COR-L47 (cell line): ENCODE results near the gene FERMT1.
"Not testable (repeated sequence)": the region's sequence is repeated elsewhere in the genome, so short reads cannot be mapped to it uniquely, and the experiment has no call there.

Source experiments
- DNase-seq: peaks from one replicate; lab custom pipeline; 2025; lab: John Stamatoyannopoulos, UW

FERMT1 gene

DNA sequence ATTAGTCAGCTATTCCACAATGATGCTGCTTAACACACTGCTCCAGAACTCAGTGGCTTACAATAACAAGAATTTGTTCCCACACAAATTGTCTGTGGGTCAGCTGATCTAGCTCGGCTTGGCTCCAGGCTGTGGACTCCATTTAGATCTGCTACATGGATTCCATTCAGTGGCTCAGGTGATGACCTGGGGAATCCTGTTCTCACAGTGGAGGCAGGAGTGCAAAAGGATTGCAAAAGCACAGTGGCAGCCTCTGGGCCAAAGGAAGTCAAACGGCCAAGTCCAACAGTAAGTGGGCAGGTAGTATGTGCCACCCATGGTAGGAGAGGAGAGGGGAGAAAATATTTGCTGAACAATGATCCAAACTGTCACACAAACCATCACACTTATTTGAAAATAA, 53.2 kb downstream of the FERMT1 start:
- no peak for DNase-seq

DNA sequence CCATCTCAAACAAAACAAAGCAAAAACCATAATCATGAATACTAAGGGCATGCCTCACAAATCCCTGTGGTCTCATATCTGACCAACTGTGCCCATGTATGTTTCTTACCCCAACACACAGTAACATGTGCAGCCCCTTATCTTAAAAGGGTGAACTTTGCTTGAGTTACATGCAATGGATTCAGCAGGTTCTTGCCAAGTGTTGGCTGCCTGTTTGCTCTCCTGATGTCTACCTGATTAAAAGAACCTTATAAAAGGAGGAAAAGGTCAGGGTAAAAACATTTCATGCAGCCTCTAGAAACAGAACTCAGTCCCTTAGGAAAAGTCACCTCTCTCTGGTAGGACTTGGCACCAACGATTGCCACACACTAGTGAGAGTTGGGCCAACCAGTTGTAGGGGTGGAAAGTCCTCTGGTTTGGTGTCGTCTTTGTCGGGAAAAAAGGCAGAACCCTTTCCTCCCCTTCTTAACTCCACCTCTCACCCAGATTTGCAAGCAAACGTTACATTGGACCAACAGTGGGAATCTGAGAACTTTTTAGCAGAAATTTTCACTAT, 55.0 kb downstream of the FERMT1 start:
- DNase-seq: no peak

DNA sequence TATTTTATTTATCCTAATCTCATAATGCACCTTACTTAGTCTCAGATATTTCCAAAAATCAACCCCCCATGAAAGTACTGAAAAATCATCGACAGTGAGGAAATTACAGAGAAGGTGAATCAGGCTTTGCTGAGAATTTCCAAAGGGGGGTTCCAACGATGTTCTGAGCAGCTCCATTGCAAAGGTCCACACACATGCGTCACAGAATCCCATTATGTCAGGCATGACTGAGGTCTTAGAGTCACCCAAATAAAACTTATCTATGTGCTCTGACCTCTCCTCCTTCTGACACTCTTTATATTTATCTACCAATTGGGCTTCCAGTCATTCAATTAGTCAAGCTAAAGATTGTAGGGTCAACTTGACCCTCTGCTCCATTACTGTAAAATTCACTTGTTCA, 56.2 kb downstream of the FERMT1 start:
- DNase-seq: no peak

DNA sequence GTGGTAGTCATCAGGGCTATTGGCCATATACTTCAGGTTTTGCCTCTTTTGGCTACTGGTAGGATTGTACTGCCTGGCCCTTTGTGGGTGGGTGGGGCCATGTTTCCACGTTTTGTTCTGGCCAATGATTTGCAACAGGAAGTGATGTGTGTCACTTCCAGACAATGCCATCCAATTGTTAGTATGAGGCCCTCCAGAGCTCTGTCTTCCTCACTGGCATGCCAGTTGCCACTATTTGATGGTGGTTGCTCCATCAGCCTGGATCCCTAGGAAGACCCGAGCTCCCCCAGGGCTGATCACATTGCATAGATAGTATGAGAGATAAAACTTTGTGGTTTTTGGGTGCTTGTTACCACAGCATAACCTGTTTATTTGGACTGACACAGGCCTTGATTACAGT, 61.3 kb downstream of the FERMT1 start:
- no peak for DNase-seq

DNA sequence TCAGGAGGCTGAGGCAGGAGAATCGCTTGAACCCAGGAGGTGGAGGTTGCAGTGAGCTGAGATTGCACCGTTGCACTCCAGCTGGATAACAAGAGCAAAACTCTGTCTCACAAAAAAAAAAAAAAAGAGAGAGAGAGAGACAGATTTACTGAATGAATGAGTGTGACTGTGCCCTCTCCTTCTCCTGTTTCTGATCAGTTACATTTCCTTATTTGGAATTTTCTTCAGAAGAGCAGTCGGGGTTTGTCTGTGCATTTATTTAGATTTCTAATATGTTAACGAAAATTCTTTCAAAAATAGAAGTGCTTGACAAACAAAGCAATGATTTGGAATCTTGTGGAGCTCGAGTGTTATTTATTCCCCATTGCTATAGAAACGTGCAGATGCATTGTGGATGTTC, 62.6 kb downstream of the FERMT1 start:
- DNase-seq: no peak

DNA sequence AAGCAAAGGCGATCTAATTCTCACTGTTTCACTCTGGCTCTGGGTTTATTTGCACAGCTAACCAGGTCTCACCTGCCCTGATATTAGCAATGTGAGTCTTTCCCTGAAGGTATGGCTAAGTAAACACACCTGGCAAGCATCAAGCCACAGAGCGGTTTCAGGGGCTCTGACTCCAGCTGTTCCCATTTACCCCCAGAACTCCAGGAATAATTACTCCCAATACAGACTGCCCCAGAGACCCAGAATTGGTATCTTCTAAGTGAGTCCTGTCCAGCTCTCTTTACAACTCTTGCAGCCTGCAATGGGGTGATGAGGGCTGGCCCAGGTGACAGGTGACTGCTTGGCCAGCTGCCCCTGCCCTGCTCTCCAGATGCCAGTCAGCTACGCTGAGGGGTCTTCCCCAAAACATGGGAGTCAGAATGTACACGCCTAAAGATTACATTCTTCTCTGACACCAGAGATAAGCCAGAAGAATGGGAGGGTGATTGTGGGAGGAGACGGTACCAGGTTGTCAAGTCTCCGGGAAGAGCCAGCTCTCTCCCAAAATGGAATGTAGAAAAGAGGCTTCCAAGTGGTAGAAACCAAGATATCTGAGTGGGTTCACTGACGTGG, 64.0 kb downstream of the FERMT1 start:
- peak; percentile 73 for DNase-seq

DNA sequence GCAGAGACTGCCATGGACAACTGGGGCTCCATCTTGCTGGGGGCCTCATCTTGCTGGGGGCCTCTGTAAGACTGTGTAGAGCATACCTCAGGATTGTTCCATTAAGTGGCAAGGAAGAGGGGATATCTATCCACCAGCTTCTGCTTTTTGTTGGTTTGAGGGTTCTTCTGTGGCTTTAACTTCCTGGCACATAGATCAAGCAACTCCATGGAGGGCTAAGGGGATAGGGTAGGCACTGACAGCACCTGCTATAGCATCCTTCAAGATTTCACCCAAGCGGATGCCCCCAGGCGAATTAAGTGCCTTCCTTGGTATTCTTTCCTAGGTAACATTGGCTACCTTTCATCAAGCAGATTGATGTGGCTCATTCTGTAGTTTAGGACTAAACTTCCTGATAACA, 65.1 kb downstream of the FERMT1 start:
- DNase-seq: no peak

DNA sequence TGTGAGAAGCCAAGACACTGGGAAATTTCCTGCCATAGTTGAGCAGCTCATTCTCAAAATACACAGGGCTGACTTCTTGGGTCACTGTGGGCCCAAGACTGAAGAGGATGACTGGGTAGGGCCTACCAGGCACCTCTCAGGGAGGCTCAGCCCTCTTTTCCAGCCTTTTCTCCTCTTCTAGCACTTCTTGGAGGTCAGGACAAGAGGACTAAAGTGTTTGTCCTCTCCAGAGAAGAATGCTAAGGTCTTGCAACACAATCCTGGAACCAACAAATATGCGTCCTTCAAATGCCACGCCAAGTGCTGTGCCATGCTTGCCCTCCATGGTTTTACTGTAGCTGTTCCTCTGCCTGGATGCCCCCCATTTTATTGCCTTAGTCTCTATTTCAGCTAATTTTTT, 65.7 kb downstream of the FERMT1 start:
- DNase-seq: no peak

DNA sequence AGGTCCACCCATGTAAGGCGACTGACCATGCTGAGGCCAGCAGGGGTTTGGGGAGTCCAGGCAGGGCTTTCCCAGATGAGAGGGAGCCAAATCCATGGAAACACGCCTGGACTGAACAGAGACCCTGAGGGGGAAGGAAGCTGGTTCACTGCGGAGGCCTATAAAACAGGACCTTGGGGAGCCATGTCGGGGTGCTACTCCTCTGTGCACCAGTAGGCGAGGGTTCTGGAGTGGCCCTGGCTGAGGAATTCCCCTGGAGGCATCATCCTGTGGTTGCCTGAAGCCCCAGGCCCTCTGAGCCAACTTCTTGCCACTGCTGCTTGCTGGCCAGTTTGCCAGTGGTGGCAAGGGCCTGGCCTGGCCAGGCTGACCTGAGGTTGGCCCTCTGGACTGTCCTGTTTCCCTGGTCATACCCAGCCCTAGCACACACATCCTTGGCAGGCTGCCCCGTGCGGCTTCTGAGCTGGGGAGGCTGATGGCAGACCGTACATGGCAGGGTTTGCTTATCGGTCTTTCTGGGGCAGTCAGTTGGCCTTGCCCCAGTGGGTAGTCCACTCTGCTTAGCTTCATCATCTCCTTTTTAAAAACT, 66.8 kb downstream of the FERMT1 start:
- no peak for DNase-seq

DNA sequence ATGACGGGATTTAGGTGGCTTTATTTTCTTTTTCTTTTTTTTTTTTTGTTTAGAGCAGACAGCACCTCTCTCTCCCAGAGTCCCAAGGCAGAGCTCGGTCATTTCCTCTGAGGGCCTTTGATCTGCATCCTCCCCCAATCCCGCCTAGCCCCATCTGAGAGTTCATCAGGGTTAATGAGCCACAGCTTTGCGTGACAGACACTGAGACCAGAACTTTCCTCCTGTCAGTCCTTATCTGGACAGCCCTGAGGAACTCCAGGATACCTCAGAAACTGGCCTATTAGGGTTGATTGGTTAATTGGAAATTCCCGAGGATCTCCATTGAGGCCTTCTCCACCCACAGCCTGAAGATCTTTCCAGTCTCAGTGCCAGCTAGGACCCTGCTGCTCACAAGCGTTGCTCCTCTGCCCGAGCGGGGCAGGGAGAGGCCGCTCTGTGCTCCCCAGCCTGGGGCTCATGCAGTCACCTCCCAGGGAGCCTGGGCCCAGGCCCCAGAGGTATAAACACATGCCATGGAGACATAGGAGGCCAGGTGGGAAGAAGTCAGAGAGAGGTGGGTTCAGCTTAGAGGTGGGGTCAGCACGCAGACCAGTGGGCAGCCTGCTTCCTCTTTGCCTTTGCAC, 67.6 kb downstream of the FERMT1 start:
- no peak for DNase-seq

DNA sequence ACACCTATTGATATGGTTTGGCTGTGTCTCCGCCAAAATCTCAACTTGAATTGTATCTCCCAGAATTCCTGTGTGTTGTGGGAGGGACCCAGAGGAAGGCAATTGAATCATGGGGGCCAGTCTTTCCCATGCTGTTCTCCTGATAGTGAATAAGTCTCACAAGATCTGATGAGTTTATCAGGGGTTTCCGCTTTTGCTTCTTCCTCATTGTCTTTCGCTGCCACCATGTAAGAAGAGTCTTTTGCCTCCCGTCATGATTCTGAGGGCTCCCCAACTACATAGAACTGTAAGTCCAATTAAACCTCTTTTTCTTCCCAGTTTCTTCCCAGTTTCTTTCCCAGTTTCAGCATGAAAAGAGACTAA, 68.2 kb downstream of the FERMT1 start:
- not testable (repeated sequence) for DNase-seq

DNA sequence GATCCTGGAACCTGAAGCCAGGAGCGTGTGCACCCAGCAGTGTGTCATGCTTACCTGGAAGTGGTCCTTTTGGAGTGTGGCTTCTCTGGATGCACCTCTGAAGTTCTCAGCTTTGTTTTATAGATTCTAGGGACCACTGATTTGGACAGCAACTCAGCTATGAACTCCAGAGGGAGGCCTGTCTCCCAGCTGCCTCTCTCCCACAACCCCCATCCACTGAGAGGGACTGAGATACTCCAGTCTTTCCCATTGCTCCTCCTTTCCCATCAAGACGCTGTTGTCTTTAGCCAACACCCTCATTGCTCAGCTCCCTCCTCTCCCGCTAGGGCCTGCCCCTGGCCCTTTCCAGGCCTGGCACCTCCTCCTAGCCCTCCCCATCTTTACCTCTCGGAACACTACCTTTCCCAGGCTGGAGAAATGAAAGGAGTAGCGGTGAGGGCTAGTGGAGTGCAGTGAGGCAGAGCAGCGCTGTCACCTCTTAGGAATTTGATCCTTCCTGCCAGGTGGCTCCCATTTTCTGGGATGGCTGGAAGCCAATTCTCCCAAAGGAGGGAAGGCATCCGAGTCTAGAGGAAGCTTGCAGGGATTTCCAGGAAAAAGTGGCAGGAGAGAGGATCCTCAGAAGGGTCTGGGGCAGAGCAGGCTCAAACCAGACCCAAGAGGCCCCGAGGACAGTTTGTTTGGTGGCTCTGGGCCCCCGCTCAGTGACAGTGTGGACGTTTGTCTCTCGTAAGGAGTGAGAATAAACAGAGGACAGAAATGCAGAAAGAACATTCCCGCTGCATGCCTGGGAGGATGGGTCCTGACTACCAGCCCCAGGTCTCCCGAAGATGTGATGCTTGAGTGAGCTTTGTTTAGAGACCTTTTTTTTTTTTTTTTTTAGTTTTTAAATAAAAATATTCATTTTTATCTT, 68.8 kb downstream of the FERMT1 start, which contains the start of gene LRRN4:
Gene LRRN4 (minus strand): TSS at position 285 of the 913 bp plus-strand sequence. CDS start 1,261 bp downstream, outside the sequence.
- DNase-seq: peak; percentile 71

DNA sequence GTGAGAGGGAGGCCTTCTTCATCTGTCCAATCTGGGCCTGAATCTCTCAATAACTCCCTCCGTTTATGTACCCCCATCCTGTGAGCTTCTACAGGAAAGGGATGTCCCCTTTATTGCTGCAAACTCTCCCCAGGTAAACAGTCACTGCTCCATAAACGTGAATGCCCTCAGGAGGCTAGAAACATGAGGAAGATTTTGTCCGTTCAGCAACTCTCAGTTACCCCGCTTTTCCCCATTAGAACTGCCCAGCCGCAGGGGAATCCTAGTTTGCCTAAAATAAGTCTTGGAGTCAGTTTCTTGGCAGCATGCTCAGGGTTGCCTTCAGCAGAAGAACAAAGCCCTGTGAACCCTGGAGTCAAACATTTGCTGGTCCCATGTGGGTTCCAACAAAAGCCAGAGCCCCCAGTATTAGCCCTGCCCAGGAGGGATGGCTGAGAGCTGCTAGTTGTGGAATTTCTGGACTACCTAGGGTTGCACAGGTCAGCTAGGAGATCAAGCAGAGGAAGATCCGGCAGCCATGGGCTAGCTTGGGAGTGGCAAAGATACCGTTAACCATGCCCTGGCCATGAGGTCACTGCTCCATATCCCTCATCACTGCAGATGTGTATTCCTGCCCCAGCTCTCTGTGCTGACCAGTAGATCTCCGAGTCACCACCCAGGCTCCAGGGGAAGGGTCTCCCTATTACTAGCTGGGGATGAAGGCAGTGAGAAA, 69.6 kb downstream of the FERMT1 start:
- DNase-seq: no peak

DNA sequence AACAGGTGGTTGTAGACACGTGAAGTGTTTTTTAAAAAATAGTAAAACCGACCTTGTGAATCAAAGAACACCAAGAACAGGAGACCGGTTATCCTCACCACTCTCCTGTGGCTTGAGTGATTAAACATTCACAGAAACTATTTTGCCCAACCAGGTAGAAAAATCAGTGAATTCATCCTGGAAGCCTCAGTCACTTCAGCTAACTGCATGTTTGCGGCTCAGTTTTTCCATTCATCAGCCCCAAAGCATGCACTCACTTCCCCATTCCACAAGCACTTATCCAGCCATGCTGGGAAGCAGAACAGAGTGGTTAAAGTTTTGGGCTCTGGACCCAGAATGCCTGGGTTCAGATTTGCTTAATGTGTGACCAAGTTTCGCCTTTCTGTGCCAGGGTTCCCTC, 71.3 kb downstream of the FERMT1 start:
- DNase-seq: no peak

DNA sequence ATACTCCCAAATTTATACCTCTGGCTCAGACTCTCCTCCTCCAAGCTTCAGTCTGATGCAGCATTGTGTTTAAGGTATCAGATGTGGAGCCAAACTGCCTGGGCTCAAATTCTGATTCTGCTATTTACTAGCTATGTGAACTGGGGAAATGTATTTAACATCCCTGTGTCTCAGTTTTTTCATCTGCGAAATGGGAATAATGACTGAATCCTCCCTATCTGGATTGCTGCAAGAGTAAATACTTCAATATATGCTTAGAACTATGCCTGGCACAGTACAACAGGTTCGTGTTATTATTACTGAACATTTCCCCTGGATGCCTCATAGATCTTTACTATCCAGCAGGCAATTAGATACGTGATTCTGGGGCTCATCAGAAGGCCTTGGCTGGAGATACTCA, 74.4 kb downstream of the FERMT1 start:
- DNase-seq: no peak

DNA sequence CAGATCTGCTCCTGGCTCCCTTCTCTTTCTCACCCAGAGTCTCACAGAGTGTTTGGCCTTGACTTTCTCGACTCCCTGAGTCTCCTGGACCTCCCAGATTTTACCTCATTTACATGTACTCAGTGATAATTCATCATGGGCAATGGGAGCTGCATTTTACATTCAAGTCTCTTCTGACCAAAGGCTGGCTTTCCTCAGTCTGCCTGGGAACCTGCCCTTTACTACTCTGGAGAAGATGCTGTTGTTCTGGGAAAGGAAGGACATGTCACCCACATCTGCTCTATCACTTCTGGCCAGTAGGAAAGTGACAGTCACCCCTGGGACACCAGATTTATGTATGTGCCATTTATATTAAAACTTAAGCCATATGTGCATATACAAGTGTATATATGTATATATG, 76.4 kb downstream of the FERMT1 start:
- DNase-seq: no peak

DNA sequence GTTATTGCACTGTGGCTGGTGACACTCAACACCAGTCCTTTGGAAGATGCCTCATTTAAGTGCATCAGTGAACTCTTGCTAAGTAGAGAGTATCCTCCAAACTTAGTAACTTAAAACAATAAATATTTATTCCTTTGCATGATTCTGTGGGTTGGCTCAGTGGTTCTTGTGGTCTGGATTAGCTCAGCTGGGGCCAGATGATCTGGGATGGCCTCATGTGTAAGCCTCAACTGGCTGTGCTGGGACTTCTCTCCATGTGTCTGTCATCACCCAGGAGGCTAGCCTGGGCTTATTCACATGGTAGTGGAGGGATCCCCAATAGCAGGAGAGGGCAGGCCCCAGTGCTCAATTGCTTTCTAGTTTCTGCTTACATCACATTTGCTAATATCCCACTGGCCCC, 77.3 kb downstream of the FERMT1 start:
- no peak for DNase-seq

DNA sequence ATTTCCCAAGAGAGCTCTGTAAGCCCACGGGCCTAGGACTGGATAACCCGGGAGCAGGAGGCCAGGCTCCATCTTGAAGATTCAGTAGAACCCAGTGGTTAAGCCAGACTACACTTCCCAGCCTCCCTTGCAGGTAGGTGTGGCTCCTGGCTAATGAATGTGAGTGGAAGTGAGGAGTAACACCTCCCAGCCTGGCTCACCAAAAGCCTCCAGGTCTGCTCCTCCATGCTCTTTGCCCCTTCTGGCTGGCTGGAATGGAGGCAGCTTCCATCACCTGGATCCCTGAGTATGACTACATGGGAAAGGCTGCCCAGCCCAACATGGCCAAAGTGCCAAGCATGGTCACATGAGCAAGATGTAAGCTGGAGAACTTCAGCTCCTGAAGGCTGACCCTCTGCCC, 78.7 kb downstream of the FERMT1 start:
- no peak for DNase-seq

DNA sequence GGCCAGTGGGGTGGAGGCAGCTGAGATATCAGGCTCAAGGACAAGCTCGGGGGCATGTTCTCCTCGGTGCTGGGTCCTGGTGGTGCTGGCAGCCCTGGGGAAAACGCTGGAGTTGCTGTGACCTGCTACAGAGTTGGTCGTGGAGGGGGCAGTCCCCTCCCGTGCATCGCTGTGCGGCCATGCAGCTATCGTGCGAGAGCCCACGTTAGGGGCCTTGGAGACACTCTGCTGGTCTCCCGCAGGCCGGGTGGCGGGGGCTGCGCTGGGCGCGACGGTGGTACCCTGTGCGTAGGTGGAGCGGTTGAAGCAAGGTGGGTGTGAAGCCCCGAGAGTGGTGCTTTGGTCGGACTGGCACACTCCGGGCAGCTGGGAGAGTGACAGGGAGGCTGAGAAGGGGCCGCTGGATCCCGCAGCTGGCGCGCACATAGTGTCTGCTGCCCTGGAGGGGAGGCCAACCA, 81.0 kb downstream of the FERMT1 start:
- DNase-seq: no peak

DNA sequence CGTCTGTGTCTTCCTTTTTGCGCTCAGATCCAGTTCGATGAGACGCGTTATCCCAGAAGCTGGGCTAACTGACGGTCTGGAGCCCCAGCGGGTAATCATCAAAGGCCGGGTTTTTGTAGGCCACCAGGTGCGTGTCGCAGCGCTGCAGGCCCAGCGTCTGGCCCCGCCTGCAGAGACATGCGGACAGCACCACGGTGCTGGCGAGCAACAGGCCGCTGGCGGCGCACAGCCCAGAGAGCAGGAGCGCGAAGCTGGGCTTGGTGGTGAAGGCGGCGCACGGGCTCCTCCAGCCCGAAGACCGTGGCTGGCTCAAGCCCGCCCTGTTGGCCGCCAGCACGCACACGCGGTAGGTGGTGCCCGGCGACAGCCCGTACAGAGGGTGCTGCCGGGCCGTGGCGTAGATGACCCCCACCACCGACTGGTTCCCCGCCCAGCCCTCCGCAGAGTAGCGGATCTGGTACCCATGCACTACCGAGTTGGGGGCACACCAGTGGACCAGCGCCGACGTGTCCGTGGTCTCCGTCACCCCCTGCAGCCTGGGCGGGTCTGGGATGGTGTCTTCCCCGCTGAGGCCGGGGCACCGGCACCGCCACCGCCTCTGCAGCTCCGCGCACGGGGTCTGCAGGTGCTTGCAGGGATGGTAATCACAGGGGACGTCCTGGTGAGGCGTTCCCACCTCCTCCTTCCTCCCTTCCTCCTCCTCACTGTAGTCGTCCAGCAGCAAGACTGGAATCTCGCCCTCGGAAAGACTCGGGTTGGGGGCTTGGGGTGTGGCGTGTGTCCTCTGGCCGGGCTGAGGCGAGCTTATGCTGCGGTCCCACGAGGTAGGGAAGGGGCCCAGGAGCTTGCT, 81.6 kb downstream of the FERMT1 start:
- no peak for DNase-seq

DNA sequence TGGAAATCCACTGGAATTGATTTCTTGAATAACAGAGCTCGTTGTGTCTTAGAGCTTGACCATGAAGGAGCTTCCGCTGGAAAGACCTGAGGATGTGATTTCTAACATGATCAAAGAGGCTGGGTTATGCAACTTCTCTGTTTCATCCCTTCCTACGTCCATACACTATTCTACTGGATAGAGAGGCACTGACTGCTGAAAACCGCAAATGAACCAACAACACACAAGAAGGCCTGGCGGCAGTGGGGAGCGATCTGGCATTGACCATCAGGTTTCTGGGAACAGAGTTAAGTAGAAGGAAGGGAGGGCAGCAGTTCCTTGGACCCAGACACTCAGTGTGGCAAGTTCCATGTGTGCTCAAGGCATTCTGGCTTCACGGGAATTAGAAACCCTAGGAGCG, 82.3 kb downstream of the FERMT1 start:
- no peak for DNase-seq
